Forelimb muscle (tissue), 1 donor: Measurements from ENCODE around the gene CDHR5. TPM values are rescaled to one million over a fixed set of nuclear protein-coding genes. Genes with fewer than 3 reads are reported as not detected.
"Not testable (repeated sequence)": the region's sequence is repeated elsewhere in the genome, so short reads cannot be mapped to it uniquely, and the experiment has no call there.

ENCODE experiments used
- DNase-seq: peaks from one replicate; pipeline ENCODE4 v3.0.0-alpha.2; 2013; ENCODE audit warnings: low read depth
- polyA plus RNA-seq: library from polyadenylated mRNA; unstranded; fragments of 120-200 nt; gene quantifications from one replicate; pipeline ENCODE4 v1.2.1, GENCODE V29; 2013; ENCODE audit not compliant: insufficient read length

CDHR5 gene, protein sequence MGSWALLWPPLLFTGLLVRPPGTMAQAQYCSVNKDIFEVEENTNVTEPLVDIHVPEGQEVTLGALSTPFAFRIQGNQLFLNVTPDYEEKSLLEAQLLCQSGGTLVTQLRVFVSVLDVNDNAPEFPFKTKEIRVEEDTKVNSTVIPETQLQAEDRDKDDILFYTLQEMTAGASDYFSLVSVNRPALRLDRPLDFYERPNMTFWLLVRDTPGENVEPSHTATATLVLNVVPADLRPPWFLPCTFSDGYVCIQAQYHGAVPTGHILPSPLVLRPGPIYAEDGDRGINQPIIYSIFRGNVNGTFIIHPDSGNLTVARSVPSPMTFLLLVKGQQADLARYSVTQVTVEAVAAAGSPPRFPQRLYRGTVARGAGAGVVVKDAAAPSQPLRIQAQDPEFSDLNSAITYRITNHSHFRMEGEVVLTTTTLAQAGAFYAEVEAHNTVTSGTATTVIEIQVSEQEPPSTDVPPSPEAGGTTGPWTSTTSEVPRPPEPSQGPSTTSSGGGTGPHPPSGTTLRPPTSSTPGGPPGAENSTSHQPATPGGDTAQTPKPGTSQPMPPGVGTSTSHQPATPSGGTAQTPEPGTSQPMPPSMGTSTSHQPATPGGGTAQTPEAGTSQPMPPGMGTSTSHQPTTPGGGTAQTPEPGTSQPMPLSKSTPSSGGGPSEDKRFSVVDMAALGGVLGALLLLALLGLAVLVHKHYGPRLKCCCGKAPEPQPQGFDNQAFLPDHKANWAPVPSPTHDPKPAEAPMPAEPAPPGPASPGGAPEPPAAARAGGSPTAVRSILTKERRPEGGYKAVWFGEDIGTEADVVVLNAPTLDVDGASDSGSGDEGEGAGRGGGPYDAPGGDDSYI
- 1.9 TPM for polyA plus RNA-seq

DNA sequence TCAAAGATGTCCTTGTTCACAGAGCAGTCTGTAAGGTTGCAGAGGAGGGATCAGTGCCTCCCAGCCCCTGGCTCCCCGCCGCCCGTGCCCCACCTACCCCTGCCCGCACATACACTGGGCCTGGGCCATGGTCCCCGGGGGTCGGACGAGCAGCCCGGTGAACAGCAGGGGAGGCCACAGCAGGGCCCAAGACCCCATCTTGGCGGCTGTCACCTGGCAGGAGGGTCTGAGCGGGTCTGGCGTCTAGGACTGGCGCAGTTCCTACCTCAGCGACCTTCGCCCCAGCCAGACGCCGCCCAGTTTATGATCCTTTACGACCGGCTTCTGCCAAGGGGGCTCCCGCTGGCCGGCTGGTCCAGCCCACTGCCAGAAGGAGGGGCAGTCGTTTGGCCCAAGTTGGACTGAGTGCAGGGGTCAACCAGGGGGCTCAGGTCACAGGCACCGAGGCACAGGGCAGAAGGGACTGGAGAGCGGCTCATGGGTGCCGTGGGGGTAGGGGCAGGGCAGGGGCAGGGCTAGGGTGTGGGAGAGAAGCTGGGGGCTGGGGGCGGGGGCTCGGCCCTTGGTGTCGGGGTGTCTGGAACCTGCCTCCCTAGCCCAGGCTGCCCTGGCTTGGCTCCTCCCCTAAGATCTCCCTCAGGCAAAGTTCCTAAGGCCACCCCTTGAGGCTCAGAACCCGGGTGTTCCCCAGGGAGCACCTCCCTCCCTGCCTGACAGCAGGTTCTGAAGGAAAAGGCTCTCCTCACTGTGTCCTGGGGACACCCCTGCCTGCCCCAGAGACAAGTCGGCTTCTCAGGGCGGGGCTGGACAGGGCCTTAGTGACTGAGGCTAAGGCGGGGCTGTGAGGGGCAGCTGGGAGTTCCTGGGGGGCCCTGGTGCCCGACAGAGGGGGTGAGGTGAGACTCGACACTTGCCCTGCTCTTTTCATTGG lies at the start of gene CDHR5:
Gene CDHR5, minus strand, starts transcription at position 251 of the 931 bp plus-strand sequence. Its CDS starts 53 bp downstream, at position 198.
- no peak for DNase-seq

DNA sequence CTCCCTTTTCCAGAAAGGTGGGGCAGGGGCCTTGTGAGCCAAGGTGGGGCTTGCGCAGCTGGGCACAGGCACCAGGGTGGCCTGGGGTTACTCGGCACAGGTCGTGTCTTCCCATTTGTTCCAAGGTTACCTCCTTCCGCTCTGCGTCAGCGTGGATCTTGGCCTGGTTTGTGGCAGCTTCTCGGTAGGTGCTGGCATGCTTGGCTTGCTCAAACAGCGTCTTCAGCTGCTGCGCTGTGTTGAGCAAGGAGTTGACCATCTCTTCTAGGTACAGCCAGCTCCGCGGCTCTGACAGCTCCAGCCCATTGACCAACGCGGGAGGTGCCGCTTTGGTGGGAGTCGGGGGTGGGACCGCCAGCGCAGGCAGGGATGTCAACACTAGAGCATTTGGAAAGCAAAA lies 49.7 kb upstream of the CDHR5 start:
- DNase-seq = no peak

DNA sequence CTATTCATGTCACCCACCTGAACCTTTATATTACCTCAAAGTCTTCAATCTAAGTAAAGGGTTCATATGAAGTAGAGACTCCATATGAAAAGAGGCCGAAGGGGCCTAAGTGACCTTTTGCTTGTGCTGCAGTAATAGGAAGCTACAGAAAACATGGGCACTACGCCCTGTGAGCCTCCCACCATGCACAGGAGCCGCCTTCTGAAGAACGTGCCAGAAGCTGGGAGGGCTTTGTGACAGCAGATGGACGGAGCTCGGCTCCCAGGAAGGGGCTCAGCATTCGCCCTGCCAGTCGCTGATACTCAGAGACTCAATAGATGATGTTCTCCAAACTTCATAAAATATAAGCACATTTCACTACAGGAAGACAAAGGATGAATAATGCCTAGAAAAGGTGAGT lies 49.1 kb upstream of the CDHR5 start:
- no peak for DNase-seq

DNA sequence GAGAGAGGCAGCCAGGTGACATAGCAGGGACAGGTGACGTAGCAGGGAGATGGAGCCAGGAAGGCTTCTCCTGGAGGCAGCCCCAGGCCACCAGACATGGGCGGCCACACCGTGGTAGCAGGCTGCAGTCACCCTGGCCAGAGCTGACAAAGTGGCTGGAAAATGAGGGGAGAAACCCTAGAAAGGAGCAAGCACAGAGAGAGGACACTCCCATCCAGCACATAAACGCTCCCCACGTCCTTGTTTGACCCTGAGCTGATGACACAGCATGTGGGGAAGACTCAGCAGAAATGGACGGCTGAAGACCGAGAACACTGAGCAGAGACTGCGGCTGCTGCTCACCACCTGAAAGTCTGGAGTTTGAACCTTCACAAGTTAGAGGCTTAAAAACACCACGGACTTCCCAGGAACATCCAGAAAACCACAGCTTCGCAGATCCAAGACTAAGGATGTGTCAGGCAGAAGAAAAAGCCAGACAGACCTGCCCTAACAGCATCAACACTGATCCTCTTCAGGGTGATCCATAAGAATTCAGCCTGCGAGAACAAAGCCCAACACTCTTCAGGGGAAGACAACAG lies 41.0 kb upstream of the CDHR5 start:
- DNase-seq = no peak

DNA sequence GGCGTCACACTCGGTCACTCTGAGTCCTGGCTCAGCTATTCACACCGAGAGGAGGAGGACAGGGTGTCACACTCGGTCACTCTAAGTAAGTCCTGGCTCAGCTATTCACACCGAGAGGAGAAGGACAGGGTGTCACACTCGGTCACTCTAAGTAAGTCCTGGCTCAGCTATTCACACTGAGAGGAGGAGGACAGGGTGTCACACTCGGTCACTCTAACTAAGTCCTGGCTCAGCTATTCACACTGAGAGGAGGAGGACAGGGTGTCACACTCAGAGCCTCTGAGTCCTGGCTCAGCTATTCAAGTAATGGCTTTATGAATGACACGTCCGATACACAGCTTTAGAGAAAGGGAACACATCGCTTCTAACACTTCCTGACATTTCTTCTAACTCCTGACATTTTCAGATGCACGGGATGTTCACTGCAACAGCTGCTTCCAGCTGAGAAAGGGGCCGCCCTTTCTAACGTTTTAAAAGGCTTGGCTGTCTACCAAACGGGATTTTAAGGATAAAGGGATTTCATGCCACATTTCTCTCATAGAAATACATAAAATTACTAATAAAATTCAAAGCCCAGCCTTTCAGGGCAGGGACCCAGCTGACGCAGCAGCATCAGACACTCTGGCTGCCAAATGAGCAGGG lies 40.4 kb upstream of the CDHR5 start:
- no peak for DNase-seq

DNA sequence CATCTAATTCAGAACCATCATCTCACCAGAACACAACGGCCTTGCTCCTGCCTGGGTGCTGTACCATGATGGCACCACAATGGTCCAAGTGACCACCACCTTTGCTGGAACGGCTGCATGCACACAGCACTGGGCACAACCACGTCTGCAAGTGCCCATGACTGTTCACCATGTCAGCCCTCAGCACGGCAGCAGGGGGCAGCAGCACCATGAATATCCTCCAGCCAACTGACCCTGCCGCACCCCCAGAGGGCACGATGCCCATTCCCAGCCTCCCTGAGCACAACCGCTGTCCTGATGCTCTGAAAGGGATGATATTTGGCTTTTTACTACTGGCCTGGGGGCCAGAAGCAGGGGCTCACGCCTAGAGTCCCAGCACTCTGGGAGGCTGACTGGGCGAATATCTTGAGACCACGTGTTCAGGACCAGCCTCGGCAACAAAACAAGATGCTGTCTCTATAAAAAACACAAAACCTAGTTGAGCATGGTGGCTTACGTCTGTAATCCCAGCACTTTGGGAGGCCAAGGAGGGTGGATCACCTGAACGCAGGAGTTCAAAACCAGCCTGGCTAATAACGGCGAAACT lies 38.0 kb upstream of the CDHR5 start:
- no peak for DNase-seq

DNA sequence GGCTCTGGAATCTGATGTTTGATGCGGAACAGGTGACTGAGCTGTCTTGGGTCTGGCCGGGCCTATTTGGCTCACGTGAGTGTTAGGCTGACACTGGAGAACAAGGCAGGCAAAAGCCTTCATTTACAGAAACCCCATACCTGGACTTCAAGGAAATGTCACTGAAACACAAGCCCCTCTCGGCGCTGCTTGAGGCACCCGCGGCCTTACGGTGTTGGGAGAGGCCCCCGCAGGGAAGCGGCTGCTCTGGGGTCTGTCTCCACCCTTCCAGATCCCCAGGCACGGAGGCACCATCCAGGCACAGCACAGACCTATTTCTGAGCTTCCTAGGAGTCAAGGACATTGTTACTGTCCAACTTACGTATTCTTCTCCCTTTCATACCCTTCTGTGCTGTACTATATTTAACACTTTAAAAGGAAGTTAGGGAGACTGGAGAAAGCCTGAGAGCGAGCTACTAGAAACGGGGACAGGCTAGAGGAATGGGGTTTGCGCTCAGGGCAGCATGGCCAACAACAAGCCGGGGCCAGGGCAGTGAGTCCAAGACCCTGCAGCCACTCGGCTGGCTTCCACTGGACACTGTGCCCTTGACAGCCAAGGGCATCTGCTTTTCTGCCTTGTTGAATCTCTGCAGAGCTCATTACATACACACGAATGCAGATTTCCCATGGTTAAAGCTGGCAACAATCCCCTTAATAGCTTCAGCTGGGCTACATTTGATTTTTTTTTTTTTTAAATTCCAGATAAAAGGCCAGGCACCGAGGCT lies 36.1 kb upstream of the CDHR5 start:
- no peak for DNase-seq

DNA sequence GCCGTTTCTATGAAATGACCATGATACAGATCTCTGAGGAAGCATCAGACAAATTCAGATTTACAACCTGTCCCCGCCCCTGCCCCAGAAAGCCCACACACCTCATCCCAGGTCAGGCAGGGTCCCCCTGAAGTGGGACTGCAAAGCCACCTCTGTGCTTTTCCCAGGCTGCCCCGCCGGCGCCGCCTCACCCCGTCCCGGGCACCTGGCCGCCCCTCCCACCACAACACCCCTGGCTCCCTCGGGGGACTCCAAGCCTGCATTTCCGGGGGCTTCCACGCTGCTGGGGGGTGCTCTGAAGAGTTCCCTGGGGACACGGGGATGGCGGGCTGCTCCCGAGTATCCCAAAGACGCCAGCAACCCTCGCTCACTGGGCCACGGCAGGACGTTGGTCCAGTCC lies 35.5 kb upstream of the CDHR5 start:
- DNase-seq = no peak

DNA sequence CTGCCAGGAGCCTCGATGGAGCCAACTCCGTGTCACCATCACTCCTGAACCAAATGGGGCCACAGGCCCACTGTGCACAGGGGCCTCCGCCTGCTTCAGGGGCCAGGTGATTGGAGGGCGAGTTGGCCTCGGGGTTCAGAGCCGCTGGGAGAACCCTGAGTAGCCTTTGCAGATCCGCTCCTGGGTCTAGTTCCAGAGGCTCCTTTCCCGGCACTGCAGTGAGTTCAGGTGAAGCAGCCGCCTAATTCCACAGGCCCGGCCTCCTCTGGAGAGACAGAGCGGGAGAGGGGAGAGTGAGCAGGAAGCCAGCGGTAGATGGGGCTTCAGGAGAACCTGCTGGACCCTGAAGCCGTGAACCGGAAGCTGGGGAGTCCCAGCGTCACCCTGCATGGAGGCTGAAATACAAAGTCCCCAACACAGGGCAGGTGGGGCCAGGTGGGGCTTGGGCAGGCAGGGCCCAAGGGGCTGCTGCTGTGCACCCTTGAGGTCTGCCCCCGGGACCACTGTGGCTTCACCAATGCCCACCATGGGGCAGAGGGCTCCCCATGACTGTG lies 34.9 kb upstream of the CDHR5 start:
- no peak for DNase-seq

DNA sequence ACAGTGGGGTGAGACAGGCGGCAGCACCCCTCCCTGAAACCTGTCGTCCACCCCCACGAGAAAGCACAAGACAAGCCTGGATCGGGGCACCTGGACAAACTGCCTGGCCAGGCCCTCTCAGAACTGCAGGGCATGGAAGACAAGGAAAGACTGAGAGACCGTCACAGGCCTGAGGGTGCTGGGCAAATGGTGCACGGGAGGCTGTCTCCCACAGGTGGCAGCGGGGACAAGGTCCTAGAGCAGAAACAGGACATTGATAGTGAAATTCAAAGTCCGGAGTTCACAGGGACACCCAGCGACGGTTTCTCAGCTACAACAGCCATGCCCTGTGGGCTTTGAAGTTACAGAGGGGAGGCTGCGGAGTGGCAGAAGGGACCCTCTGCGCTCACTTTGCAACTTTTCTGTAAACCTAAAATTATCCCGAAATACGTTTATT lies 33.0 kb upstream of the CDHR5 start:
- DNase-seq = no peak

DNA sequence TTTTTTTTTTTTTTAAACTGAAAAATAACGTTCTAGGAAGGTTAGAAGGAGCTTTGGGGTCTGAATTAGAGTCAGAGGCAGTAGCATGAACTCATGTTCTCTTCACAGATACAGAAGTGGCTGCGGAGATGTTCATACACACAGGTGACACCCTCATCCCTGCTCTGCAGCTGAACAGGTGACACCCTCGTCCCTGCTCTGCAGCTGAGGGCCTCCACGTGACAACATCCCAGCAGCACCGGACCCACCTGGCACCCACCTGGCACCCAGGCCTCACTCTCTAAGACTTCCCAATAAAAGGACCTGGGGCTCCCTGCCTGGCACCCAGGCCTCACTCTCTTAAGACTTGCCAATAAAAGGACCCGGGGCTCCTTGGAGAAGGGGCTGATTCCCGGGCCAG lies 32.1 kb upstream of the CDHR5 start:
- DNase-seq = no peak

DNA sequence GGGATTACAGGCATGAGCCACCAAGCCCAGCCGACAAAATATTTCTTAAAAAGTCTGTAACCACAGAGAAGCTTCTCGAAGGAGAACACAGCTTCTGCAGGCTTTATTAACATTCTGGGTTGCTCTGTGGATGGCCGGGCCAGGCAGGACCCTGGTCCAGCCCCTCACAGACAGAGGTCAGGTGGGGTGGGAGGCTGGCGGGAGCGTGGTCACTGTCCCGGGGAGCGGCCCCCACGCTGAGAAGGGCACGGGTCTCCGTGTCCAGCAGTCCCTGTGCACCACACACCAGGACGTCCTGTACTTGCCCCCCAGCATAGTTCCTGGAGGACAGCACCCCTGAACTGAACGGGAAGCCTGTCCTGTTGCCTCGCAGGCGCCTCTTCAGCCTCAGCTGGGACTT lies 31.7 kb upstream of the CDHR5 start:
- no peak for DNase-seq

DNA sequence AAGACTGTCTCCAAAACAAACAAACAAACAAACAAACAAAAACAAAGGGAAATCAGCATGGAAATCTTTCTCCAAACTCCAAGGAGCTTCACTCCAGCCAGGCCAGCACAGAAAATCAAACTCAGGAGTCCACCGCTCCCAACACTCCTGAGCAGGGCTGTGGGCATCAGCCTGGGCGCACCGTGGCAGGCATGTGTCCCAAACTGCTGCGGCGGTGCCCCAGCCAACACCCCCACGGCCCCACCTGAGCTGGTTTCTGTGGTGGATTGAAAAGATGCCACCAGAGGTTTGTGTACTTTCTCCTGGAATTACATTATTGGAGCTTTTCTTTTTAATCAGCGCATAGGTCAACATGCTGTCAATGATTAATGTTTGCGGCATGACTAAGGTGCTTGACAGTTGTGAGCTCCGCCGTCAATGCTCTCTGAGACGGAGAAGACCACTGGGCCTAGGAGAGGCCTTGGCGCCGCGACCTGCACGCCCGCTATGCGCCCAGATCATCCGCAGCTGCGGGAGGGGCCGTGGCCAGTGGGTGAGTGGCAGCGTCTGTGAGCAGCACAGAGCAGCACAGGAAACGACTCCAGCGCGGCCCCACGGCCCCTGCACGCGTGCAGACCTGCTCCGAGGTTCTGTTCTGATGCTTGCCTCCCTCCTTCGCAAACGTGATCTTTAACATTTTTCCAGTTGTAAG lies 30.4 kb upstream of the CDHR5 start:
- no peak for DNase-seq

DNA sequence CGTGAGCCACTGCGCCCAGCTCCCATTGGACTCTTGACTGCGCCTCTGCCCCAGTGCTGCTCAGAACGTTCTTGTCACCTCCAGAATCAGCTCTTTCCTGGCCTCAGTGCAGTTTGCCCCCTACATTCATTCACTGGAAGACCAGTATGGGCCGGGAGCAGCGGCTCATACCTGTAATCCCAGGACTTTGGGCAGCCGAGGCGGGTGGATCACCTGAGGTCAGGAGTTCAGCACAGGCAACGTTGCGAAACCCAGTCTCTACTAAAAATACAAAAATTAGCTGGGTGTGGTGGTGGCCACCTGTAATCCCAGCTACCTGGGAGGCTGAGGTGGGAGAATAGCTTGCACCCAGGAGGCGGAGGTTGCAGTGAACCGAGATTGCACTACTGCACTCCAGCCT lies 29.7 kb upstream of the CDHR5 start:
- DNase-seq = not testable (repeated sequence)

DNA sequence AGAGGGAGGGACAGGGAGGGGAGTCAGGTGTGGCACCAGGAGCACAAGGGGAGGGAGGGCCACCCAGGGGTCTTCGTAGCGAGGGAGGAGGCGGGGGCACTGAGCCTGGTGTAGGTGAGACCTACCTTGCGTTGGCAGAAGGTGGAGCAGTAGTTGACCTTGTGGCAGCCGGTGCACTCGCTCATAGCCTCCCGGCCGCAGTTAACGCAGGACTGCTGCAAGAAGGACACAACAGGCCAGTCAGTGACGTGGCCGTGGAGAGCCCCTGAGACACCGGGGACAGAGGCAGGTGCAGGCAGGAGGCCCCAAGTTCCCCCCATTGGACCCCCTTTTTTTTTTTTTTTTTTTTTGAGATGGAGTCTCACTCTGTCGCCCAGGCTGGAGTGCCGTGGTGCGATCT lies 29.1 kb upstream of the CDHR5 start:
- DNase-seq = no peak

DNA sequence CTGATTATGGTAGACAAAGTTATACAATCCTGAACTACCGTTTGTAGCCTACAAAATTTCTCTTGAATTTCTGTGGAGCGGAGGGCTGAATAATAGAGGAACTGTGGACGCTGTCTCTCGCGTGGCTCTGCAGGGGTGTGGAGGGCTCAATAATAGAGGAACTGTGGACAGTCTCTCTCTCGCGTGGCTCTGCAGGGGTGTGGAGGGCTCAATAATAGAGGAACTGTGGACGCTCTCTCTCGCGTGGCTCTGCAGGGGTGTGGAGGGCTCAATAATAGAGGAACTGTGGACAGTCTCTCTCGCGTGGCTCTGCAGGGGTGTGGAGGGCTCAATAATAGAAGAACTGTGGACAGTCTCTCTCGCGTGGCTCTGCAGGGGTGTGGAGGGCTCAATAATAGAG lies 28.4 kb upstream of the CDHR5 start:
- DNase-seq = not testable (repeated sequence)

DNA sequence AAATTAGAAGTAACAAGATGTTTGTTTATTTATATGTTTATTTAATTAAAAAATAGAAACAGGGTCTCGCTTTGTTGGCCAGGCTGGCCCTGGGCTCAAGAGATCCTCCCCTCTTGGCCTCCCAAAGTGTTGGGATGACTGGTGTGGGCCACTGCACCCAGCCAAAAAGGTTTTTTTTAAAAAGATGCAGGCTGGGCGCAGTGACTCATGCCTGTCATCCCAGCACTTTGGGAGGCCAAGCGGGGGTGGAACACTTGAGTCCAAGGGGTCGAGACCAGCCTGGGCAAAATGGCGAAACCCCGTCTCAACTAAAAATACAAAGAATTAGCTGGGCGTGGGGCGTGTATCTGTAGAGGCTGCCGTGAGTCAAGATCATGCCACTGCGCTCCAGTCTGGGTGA lies 25.7 kb upstream of the CDHR5 start:
- DNase-seq = no peak

DNA sequence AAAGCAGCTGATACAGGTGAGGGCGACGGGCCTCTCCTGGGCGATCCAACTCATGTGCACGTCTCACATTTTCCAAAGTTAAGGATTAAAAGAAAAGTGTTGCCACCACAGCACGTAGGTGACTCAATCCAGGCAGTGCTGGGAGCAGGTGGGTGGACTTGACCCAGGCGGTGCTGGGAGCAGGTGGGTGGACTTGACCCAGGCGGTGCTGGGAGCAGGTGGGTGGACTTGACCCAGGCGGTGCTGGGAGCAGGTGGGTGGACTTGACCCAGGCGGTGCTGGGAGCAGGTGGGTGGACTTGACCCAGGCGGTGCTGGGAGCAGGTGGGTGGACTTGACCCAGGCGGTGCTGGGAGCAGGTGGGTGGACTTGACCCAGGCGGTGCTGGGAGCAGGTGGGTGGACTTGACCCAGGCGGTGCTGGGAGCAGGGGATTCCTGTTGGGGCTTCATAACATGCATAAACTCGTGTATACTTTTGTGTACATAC lies 23.0 kb upstream of the CDHR5 start:
- not testable (repeated sequence) for DNase-seq

DNA sequence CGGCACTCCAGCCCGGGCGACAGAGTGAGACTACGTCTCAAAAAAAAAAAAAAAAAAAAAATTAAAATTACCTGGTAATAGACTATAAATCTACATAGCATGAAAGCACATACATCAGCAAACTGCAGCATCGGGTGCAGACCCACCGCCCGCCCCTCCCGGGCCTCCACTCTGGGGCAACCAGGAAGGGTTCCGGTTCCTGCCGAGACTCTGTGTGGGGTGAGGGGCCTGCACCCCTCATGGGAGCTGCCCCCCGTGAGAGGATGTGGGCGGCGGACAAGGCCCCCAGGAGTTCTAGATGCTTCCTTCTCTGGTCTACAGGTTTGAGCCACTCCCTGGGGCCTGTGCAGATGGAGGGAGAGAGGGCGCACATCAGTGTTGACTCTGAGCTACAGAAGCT lies 21.5 kb upstream of the CDHR5 start:
- DNase-seq = no peak
